ENCODE results near the gene TEX2.

The TEX2 gene

DNA sequence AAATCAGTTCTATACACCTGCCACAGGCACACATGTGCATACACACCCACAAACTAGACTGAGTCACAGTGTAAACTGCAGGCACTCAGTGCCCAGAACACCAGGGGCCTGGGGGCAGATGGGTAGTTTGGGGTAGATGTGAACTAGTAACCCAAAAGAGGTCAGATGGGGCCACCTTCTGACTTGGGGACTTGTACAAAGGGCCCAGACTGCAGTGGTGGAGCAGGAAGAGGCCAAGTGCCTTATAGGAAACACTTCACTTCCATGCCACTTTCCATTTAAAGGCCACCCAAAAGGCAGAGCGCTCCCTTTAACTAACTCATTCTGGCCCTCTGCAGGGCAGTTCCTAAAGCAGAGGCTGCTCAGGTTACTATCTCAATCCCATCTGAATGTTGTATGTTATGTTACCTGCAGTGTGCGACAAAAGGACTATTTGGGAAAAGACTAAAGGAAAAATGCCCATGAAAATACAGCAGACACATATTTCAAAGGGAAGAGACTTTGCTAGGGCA lies 105.3 kb downstream of the TEX2 start:
- DNase-seq, result no peak

DNA sequence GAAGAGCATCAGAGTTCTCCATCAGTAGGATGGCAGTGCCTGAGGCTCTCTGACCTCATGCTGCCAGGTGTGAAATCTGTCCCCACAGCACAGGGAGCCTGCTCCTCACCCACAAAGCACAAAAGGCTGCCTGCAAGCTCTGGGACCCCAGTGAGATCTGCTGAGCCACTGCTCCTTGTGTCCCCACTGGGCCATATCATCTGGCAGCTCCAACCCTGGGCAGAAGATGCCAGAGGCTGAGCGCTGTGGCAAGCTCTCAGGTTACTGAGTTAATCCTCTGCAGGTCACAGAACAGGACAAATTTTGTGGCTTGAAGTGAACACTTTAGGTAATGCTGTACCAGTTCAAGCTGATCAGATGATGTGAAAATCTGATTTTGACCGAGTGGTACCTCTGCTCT lies 106.4 kb downstream of the TEX2 start:
- DNase-seq, result no peak

DNA sequence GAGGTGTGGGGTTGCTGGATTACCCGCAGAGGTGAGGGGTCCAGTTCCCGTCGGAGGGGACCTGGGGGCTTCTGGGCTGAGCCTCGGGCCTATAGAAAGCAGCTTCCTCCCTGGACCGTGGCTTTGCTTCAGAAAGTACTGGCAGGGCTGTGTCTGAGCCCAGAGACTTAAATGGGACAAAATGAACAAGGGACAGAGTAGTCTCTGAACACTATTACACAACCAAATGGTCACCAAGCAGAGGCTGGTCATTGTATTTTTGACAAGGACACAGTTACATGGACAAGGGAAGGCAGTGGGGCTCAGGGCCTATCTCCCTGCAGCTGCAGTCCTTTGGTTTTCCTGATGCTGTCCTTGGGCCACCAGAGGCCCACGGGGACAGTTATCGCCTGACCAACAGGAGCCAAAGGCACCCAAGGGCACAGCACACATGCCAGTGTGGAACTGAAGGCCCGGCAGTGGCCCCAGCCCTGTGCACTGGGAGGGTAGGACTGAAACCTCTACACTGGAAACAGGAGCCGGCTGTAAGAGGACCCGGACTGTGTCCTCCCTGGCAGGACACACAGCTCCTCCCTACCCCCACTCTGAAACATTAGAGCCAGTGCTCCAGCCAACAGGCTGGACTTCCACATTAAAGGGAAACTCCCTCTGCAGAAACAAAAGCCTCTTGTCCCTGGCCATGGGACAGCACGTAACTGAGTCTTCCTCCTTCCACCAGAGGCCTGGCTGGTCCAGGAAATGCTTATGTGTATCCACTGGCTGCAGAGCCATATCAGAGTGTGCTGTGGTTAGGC lies 107.1 kb downstream of the TEX2 start:
- no peak for DNase-seq

DNA sequence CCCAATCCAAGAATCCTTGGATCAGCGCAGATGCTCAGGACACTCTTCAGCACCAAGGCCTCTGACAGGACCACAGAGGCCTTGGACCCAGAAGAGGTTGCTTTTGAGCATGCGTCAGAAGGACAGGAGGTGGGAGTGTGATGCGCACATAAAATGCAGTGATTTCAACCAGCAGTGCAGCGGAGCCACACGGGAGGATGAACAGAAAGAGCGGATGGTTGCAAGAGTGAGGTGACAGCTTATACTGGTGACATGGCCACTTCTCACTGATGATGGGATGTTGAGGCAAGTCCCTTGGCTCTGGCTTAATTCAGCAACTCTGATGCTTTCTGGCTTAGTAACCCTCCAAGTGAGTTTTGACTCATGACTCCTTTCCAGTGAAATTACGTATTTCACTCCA lies 107.9 kb downstream of the TEX2 start:
- DNase-seq, result no peak

DNA sequence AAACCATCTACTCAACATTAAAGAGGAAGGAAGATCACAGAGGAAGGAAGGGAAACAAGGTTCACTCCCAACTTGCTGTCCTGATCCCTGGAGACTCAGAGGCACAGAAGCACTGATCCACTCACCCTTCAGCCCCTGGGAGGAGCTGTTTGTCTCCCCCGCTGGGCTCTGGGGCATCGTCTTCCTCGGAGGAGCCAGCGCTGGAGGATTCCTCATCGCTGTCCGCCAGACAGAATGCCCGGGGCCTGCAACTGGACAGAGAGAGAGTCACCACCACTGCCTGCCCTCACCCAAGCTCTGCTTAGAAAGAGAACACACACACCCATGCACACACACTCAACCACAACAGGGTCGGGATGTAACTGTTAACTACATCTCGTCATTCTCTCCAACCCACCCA lies 108.3 kb downstream of the TEX2 start:
- DNase-seq, result no peak

DNA sequence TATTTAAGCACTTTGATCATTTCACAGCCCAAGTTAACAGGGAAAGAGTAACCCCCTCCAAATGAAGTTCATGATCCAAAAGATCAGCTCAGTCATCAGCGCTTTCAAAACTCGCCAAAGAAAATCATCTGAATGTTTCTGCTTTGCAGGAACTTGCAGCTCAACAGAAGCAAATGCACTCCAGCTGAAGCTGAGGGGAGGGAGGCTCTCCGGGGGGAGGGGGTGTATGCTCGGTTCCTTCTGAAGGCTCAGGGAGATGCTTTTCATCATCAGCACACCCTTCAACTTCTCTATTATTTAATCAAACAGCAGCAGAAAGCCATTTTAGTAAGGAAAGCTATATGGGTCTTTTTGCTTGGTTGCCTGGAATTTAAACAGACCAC lies 108.8 kb downstream of the TEX2 start:
- no peak for DNase-seq

DNA sequence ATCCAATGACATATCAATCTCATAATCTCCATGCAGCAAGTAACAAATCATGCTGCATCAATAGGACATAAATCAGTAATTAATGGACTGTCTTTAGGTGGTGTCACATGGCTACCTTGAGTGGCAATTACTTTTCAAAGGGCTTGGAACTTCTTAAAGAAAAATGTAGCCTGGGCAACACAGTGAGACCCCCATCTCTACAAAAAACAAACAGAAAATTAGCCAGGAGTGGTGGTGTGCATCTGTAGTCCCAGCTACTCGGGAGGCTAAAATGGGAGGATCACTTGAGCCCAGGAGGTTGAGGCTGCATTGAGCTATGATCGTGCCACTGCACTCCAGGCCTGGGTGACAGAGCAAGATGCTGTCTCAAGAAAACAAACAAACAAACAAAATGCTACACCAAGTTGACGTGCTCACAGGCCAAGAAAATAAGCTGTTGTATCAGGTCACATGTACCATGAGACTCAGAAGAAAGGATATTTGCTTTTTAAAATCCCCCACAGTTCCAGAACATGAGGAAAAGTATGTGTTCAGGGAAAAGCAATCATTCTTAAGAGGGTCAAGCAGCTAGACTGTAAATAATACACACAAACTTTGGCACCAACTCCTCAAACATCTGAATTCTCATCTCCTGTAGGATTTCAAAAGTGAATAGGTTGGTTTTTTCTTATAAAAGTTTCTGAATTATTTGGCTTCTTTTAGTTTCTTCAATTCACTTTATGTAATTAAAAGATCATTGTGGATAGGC lies 109.3 kb downstream of the TEX2 start:
- no peak for DNase-seq

DNA sequence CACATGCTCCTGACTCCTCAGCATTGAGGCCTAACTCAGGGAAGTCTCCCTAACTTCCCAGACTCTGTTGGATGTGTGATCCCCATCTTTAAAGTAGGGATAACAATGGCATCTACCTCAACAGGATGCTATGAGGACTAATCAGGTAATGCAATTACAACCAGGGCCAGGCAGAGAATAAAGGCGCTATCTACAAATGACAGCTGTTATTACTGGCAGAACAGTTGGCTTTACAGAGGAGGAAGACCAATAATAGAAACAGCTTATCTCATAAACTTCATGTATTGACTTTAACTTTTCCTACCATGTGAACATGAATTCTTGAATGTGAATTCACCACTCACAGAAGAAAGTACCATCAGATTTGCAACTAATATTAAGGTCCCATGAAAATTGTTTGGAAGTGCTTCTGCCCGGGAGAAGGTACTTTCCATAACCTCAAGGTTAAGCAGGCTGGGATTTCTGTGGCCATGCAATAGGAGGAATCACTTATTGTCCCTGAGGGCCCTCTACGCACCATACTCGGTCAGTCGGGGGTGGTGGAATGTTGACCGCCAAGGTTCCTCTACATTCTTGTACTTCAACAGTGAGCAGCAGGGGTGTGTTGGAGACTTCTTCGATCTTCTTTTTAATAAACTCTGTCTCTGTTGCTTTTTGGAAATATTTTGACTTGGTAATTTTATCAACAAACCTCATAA lies 110.5 kb downstream of the TEX2 start:
- DNase-seq, result no peak

DNA sequence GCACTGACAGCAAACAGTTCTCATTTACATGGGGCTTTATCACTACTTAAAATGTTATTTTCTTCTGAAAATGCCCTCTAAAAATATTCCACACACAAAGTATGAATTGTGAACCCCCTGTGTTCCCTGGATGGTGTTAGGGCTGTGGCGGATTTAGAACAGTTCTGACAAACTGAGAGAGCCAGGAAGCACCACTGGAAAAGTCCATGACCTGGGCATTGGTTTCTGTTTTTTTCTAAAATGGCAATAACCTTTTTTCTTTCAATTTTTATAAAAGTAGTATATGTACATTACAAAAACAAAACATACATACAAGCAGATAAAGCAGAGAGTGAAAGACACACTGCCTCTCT lies 112.1 kb downstream of the TEX2 start:
- no peak for DNase-seq

DNA sequence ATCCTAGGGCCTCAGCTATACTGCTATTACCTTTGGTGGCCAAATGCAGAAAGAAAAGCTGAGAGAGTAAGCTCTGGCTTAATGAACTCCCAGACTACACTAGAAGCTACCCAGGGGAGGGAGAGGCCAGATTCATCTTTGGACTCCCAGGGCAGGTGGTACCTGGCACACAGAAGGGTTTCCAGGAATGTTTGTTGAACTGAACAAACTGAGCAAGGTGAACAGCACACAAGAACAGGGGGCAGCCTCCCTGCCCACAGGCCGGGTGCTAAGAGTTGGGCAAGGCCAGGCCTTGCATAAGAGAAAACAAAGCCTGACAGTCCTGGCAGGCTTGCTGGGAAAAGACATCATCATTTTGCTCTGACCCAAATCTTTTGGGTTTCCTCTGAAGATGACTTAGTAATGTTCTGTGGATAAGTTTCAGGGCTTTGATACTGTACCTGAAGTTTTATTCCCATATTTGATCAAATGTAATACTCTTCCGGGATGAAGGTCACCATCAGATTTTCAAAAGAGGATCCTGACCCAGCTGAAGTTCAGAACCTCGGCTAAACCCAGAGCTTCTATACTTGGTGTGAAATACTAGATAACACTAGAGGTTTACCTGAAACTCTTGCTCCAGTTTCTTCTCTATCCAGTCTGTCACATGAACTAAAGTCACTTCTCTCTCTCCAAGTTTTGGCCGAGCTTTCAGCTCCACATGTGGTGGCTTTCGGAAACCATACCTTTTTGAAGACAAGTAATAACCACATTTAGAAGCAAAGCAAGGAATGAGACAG lies 112.6 kb downstream of the TEX2 start:
- no peak for DNase-seq

DNA sequence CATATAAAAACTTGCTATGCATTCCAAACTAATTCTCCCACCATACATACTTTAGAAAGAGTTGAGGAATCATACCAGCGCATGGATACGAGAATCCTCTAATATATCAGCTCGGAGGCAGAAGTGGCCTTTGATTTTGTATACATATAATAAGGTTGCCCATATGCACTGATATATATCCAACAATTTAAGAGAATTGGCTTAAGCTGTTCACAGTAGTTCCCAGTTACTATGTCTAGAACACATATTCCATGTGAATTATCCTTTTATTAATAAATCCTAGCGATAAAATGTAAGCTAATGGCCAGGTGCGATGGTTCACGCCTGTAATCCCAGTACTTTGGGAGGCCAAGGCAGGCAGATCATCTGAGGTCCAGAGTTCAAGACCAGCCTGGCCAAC lies 113.9 kb downstream of the TEX2 start:
- no peak for DNase-seq

DNA sequence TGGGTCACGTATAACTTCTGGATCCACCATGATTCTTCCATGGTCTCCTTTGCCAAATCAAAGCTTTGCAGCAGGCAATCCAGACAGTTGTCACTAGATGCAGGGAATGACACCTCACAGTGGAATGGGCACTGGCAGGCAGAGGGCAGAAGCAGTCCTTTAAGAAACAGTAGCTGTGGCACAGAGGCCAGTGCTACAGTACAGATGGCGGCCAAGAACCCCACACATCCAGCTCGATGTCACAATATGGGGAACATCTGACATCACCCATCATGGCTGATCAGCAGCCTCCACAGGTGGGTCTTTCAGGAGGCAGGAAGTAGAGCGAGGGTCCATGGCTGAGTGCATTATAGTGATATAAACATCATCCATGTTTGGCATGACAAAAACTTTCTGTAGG lies 114.4 kb downstream of the TEX2 start:
- DNase-seq, result peak; percentile 10

DNA sequence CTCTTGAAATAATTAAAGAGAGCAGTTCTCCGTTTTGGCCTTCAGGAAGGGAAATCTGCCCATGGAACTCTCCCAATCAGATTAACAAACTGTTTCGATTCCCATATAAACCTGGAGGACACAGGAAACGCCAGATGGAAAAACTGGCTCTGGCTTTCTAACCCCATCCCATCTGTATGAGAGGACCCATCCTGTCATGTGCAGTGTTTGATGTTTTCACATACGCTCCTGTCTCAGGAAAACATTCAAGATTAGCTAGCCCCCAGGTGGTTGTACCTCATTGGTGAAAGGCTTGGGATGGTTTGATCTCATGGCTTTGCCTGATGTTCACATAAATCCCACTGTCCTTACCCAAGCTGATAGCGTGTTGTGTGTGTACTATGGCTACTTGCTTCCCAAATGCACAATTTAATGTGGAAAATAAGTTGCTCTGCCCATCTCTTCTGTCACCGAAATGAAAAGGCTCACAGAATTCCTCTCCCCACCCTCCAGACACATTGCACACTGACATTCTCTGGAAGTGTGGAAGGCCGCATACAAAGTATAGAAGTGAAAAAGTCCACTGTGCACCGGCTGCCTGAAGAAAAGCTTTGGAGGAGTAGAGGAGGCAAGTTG lies 114.9 kb downstream of the TEX2 start:
- peak; percentile 13 for DNase-seq

DNA sequence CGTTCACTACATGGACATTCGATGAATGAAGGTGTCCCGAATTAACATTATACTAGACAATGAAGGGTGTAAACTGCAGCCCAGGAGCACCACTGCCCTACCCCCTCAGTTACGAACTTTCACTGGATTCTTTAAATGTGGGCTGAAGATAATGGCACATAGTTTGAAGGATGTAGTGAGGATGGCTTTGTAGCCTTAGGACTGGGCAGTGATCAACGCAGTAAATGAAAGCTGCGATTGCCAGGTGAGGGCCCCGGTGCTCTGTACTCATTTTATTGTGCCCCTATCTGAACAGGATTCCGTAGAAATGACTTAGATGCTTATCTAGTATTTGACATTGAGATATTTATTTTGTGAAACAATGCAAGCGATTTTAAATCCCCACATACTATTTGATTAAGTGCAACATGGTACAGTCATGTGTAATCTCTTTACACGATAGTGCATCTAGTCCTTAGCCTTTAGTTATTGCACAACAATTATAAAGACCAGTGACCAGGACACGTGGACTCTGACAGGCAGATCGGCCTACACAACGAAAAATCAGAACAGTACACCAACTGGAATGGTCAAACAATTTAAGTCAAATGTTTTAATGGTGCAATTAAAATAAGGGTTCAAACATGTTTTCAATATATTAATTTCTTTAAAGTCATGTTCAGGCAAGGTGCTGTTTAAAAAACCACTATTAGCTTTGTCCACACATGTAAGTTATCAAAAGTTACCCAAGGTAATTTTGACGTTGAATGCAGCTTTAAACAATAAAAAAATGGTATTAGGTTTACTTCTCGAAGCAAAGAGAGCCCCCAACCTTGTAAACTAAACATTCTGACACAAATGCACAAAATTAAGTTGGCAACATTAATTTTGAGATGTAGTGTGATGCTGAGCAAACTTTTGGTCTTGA lies 115.7 kb downstream of the TEX2 start:
- peak; percentile 11 for DNase-seq

DNA sequence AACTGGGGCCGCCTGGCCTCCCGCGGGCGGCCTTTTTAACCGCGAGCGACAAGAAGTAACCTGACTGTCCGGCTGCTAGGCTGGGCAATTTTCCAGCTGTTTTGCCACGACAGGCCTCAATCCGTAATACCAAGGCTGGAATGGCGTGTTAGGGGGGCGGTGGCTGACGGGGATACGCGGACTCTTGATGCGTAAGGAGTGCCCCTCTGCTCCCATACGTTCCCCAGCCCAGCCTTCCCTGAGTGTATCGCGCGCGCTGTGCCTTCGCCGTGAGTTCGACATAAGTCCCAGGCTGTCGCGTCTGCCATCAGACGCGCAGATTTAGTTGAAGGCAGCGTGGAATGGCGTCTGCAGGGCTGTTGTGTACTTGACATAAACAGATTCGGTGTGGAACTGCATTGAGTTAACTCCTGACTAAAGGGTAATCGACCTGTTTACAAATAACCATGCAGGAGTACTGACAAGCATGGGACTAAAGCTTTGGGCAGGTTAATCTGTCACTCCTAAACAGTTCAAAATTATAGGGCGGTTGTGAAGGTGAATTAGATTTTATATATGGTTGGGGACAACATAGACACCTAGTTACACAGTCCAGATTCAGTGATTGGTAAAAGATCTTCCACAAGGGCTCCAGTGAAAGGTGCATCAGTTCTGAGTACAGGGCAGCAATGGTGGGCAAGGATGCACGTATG lies 116.5 kb downstream of the TEX2 start:
- DNase-seq, result peak; percentile 58

DNA sequence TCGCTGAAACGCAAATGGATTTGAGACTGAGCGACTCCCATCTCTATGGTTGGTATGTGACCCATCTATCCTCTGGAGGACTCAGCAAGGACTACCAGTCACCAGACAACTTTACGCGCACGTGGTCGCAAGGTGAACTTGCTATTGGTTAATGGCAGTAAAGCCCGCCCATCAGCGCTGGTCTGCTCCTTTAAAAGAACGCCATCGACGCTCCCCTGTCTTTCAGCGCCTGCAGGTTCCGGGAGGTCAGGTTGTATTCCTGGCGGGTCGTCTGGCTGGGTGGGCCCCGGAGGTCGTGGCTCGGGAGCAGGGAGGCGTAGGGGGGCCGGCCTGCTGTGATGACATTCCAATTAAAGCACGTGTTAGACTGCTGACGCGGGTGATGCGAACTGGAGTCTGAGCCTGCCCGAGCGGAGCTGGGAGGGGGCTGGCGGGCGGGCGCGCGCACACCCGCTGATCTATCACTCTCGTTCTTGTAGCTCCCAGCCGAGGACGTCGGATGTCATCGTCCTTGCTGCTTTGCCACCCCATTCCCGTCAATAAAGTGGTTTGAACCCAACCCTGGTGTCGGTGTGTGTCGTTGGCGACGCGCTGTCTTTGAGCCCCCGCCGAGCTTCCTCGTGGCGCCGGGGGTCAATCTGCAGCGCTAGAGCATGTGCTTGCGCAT lies 117.2 kb downstream of the TEX2 start:
- peak; percentile 99 for DNase-seq

DNA sequence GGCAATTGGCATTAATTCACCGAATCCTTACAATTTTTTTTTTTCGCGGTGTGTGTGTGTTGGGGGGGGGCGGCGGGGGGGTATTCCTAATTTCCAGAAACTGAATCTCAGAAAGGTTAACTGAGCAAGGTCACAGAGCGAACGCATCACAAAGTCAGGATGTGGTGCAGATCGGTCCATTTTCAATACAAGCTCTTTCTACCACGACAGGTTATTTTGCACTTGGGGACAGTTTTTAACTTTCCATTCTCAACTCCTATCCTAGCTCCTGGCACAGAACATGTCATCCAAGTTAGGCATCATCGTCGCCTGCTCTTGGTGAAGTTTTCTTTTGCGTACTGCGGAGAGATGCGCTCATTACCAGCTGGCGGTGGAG lies 117.7 kb downstream of the TEX2 start:
- no peak for DNase-seq

DNA sequence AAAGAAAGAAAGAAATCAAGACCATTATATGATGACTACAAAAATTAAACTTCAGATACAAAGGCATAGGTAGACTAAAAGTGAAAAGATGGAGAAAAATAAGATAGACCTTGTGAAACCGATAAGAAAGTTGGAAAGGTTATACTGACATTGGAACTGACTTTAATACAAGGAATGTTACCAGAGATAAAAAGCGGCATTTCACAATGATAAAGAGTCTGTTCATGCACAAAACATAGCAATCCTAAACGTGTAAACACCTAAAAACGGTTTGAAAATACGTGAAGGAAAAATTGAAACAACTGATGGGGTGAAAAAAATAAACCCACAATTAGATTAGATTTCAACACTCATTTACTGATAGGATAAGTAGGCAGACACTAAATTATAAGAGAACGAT lies 123.5 kb downstream of the TEX2 start:
- DNase-seq, result no peak

DNA sequence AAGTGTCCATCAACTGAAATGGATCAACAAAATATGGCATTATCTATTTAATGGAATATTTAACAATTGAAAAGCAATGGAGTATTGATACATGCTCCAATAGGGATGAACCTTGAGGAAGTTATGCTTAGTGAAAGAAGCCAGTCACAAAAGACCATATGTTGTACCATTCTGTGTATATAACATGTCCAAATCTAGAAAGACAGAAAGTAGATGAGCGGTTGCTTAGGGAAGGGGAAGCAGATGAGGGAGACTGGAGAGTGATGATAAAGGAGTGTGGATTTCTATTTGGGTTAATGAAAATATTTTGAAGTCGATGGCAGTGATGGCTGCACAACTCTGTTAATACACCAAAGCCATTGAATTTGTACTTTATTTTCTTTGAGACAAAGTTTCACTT lies 124.6 kb downstream of the TEX2 start:
- no peak for DNase-seq

DNA sequence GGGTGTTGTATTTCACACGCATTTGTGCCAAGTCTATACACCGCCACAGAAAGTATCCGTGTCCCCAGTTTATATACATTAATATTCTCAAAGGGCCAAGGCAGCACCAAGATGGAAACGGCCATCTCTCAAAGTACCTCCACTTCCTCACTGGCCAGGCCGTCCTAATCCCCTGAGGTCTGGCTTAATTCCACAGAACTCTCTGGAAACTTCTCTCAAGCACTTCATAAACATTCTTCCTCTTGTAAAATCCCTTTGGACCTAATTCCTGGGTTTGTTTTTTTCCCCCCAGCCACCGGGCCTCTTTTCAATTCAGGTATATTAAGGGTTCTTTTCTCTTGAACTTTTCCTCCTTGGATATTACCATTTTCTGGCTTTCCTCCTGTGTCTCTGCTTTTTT lies 128.1 kb downstream of the TEX2 start:
- no peak for DNase-seq

Measured in RPMI8226 (cell line).